Left forelimb (tissue), 1 donor: Measurements from ENCODE around the gene OSCP1.

Source experiments
- DNase-seq: peaks from one replicate; pipeline ENCODE4 v3.0.0-alpha.2; 2018; ENCODE audit warnings: low spot score

OSCP1 gene

GRCh38 chr1:36382669-36383068, 67.6 kb downstream of the OSCP1 start:
- no peak for DNase-seq

- DNase-seq = no peak
Measured at GRCh38 chr1:36382231-36382630, 68.0 kb downstream of the OSCP1 start.

- DNase-seq = no peak
Measured at GRCh38 chr1:36381405-36381804, 68.8 kb downstream of the OSCP1 start.

GRCh38 chr1:36380782-36381181, 69.5 kb downstream of the OSCP1 start:
- no peak for DNase-seq

GRCh38 chr1:36380143-36380619, 70.1 kb downstream of the OSCP1 start:
- DNase-seq = no peak

GRCh38 chr1:36377791-36378492, 72.3 kb downstream of the OSCP1 start:
- DNase-seq = no peak

GRCh38 chr1:36372617-36373016, 77.6 kb downstream of the OSCP1 start:
- no peak for DNase-seq

GRCh38 chr1:36369061-36369861, 81.0 kb downstream of the OSCP1 start:
- peak; percentile 83 for DNase-seq
